CD4-positive, alpha-beta T cell (primary cell): ENCODE data around the gene KIAA1217. TPM values are rescaled to one million over a fixed set of nuclear protein-coding genes. Genes with fewer than 3 reads are reported as not detected.

ENCODE experiments used
- ATAC-seq: fragments of 200-7000 bp; cut with Tn5 transposase; one replicate; pipeline ENCODE4 v1.10.0; 2022; ENCODE audit warnings: mild to moderate bottlenecking; ENCODE audit not compliant: poor library complexity
- CTCF ChIA-PET: fragments of 350-600 bp; sonication (Branson Sonifier 250); formaldehyde crosslinking; loops from one replicate; lab custom pipeline; 2021; ENCODE audit warnings: antibody characterized with exemption, inconsistent platforms; lab: Charles Lee
- POLR2A ChIA-PET: fragments of 350-600 bp; sonication (Branson Sonifier 250); formaldehyde crosslinking; loops from one replicate; lab custom pipeline; 2021; ENCODE audit warnings: antibody characterized with exemption, inconsistent platforms; lab: Charles Lee
- DNase-seq, 14 experiments: peaks; one replicate each; pipeline ENCODE4 v3.0.0-alpha.2; 2013 to 2020; ENCODE audit warnings: mixed read lengths in 2 of 14
- H3K27ac ChIP-seq, 2 donors: one replicate each; pipeline versions ENCODE4 v1.5.1 to v1.7.0; 2013; ENCODE audit warnings: low read length in 2 of 2, low read depth in 1 of 2, mild to moderate bottlenecking in 1 of 2
- H3K27me3 ChIP-seq, 2 experiments: 1 replicate in 1 of 2; 2 replicates in 1 of 2; pipeline versions ENCODE4 v1.6.1 to v1.7.0; 2013; ENCODE audit warnings: low read length in 2 of 2, control low read depth in 1 of 2, mild to moderate bottlenecking in 1 of 2, moderate library complexity in 1 of 2; ENCODE audit not compliant: insufficient read depth in 2 of 2, control insufficient read depth in 1 of 2
- H3K36me3 ChIP-seq: one replicate; pipeline ENCODE4 v1.6.1; 2013; ENCODE audit warnings: low read length, control low read depth; ENCODE audit not compliant: insufficient read depth
- H3K4me1 ChIP-seq: one replicate; pipeline ENCODE4 v1.6.1; 2013; ENCODE audit warnings: low read length, control low read depth; ENCODE audit not compliant: insufficient read depth
- H3K4me3 ChIP-seq: one replicate; pipeline ENCODE4 v1.5.1; 2013; ENCODE audit warnings: mild to moderate bottlenecking, low read length, moderate library complexity
- H3K9me3 ChIP-seq, 2 experiments: 1 replicate in 1 of 2; 2 replicates in 1 of 2; pipeline versions ENCODE4 v1.6.1 to v1.7.0; 2013; ENCODE audit warnings: low read length in 2 of 2, mild to moderate bottlenecking in 2 of 2, control low read depth in 1 of 2, moderate library complexity in 1 of 2; ENCODE audit not compliant: control insufficient read depth in 1 of 2, insufficient read depth in 1 of 2
- H3K27ac Mint-ChIP-seq: one replicate; pipeline ENCODE4 v1.8.0; 2020; ENCODE audit warnings: mixed read lengths
- H3K27me3 Mint-ChIP-seq: one replicate; pipeline ENCODE4 v1.8.0; 2021; ENCODE audit warnings: mixed read lengths
- H3K36me3 Mint-ChIP-seq: one replicate; pipeline ENCODE4 v1.8.0; 2021; ENCODE audit warnings: low read depth, mixed read lengths
- H3K4me1 Mint-ChIP-seq: one replicate; pipeline ENCODE4 v1.8.0; 2021; ENCODE audit warnings: low read depth, mixed read lengths
- H3K4me3 Mint-ChIP-seq: one replicate; pipeline ENCODE4 v1.8.0; 2020; ENCODE audit warnings: mild to moderate bottlenecking, mixed read lengths
- H3K9me3 Mint-ChIP-seq: one replicate; pipeline ENCODE4 v1.8.0; 2020; ENCODE audit warnings: mixed read lengths
- CTCF ChIP-seq: fragments of 200-600 bp; IDR thresholded peaks from one replicate; pipeline ENCODE4 v1.8.0; 2022; ENCODE audit warnings: antibody characterized with exemption, mild to moderate bottlenecking
- intact Hi-C, 2 experiments: fragments of 100-400 bp; cut with DNase I in 1 of 2; cut with micrococcal nuclease in 1 of 2; formaldehyde crosslinking; loops; one replicate each; pipeline versions ENCODE4 v1.15.1 to v1.9.0; 2023 to 2025; cut with DNase I, micrococcal nuclease
- total RNA-seq, 174 experiments: library from RNA in 2 of 174; stranded (reverse) in 2 of 174; gene quantifications; one replicate each; pipeline ENCODE4 v1.2.3 and lab custom pipeline; 2021 to 2026

KIAA1217 gene
- total RNA-seq, 2 experiments from 2014 or later: not detected

GRCh38 chr10:24449769-24450310, 240.9 kb downstream of the KIAA1217 start:
- H3K4me3 Mint-ChIP-seq: no peak overlapping the region
- CTCF ChIA-PET: no interaction called here
- TF ChIP-seq CTCF: no peak

GRCh38 chr10:24451325-24451820, 242.4 kb downstream of the KIAA1217 start:
- TF ChIP-seq CTCF: no peak
- H3K36me3 ChIP-seq: no peaks in the 10 kb centered on the region
- H3K9me3 ChIP-seq: no peaks in the 10 kb centered on the region
- intact Hi-C loops: no loop called here
- H3K4me3 ChIP-seq: no peak overlapping the region
- H3K27ac Mint-ChIP-seq: no peak overlapping the region
- peaks cover 7% of the 10 kb centered on the region for H3K4me1 ChIP-seq
- ChIA-PET CTCF (interaction anchor here (0.6 kb wide), 1 partner anchor 453 kb away, joined by 4 read pairs; no protein-coding TSS in a partner anchor), POLR2A (no interaction called here)
- H3K36me3 Mint-ChIP-seq: no peaks in the 10 kb centered on the region
- peak overlapping the region; percentile 54 for H3K4me3 Mint-ChIP-seq
- DNase-seq (peak in 3 of 14 experiments; percentile 23 to 37 (median 27)), ATAC-seq (peak; percentile 44)
- no peaks in the 10 kb centered on the region for H3K9me3 Mint-ChIP-seq
- peaks cover 8% of the 10 kb centered on the region for H3K4me1 Mint-ChIP-seq
- H3K27me3 Mint-ChIP-seq: peaks cover 51% of the 10 kb centered on the region
- H3K27me3 ChIP-seq: peaks cover 0 to 11% of the 10 kb centered on the region in 2 experiments
- no peak overlapping the region for H3K27ac ChIP-seq

More at GRCh38 chr10:24449769-24450310, 240.9 kb downstream of the KIAA1217 start:
- Histone ChIP-seq H3K4me1 (peaks cover 7% of the 10 kb centered on the region), H3K27me3 (no peaks in the 10 kb centered on the region), H3K9me3 (no peaks in the 10 kb centered on the region), H3K27ac (no peak overlapping the region), H3K36me3 (no peaks in the 10 kb centered on the region), H3K4me3 (no peak overlapping the region)
- POLR2A ChIA-PET: no interaction called here
- peaks cover 8% of the 10 kb centered on the region for H3K4me1 Mint-ChIP-seq
- no peaks in the 10 kb centered on the region for H3K9me3 Mint-ChIP-seq
- no peak overlapping the region for H3K27ac Mint-ChIP-seq
- H3K27me3 Mint-ChIP-seq: peaks cover 43% of the 10 kb centered on the region
- ATAC-seq (no peak), DNase-seq (no peak)
- intact Hi-C loops: no loop called here
- H3K36me3 Mint-ChIP-seq: no peaks in the 10 kb centered on the region

GRCh38 chr10:24452030-24452429, 243.1 kb downstream of the KIAA1217 start:
- peak overlapping the region; percentile 54 for H3K4me3 Mint-ChIP-seq
- no peak for TF ChIP-seq CTCF
- ATAC-seq (no peak), DNase-seq (no peak)
- Histone ChIP-seq H3K27ac (no peak overlapping the region), H3K9me3 (no peaks in the 10 kb centered on the region), H3K27me3 (peaks cover 3 to 11% of the 10 kb centered on the region in 2 experiments), H3K4me3 (no peak overlapping the region), H3K36me3 (no peaks in the 10 kb centered on the region), H3K4me1 (peaks cover 7% of the 10 kb centered on the region)
- no peaks in the 10 kb centered on the region for H3K36me3 Mint-ChIP-seq
- intact Hi-C loops: no loop called here
- peaks cover 8% of the 10 kb centered on the region for H3K4me1 Mint-ChIP-seq
- ChIA-PET POLR2A (no interaction called here), CTCF (no interaction called here)
- no peaks in the 10 kb centered on the region for H3K9me3 Mint-ChIP-seq
- H3K27ac Mint-ChIP-seq: no peak overlapping the region
- H3K27me3 Mint-ChIP-seq: peaks cover 46% of the 10 kb centered on the region
